SK-N-SH (cell line): ENCODE data around the gene CBFA2T3.

Experiments used
- TAF1 ChIP-seq: IDR thresholded peaks from 2 replicates; pipeline ENCODE4 v1.6.1; 2012; ENCODE audit warnings: low read depth, mild to moderate bottlenecking, low read length, moderate library complexity, borderline replicate concordance
- TF ChIP-seq, protein P1 (sequence below): IDR thresholded peaks from 2 replicates; pipeline ENCODE4 v1.4.0; 2012; ENCODE audit warnings: low read depth, borderline replicate concordance

DNA sequence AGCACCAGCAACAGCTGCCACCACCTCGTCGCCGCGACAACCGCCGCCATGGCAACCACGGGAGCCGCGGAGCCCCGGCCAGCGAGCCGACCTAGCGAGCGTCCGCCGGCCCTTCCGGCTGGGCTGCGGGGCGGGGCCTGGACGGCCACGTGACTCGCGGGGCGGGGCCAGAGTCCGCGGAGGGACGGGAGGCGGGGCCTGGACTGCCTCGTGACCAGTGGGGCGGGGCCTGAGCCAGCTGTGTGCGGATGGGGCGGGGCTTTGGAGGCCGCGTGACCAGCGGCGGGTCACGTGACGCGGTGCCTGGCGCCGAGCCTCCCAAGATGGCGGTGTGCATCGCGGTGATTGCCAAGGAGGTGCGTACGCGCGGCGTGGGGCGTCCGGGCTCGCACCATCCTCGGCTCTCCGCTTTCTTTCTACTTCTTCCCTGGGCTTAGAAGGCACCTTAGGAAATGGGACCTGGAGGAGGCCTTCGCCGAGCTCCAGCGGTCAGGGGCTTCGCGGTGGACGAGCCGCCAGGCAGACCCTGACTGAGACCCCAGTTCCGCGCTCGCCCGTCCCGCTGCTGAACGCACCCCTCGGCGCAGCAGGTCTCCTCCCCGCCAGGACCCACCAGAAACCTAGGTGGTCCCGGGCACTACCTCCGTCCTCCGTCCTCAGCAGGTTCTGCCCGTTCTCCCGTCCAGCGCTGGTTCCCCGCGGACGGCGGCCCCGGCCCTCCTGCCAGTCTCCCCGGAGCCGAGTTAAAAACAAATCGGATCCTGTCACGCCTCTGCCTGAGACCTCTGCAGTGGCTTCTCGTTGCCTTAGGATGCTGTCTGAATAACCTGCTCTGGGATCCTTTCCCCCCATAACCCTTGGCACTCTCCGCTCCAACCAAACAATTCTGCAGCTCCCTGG is 119.9 kb downstream of the CBFA2T3 start, which contains the start of the genes GALNS and TRAPPC2L:
- peak; percentile 88 for TF ChIP-seq TAF1
- TF ChIP-seq, protein P1, sequence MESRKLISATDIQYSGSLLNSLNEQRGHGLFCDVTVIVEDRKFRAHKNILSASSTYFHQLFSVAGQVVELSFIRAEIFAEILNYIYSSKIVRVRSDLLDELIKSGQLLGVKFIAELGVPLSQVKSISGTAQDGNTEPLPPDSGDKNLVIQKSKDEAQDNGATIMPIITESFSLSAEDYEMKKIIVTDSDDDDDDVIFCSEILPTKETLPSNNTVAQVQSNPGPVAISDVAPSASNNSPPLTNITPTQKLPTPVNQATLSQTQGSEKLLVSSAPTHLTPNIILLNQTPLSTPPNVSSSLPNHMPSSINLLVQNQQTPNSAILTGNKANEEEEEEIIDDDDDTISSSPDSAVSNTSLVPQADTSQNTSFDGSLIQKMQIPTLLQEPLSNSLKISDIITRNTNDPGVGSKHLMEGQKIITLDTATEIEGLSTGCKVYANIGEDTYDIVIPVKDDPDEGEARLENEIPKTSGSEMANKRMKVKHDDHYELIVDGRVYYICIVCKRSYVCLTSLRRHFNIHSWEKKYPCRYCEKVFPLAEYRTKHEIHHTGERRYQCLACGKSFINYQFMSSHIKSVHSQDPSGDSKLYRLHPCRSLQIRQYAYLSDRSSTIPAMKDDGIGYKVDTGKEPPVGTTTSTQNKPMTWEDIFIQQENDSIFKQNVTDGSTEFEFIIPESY, result no peak
